SW 1271 (cell line): Measurements from ENCODE around the gene LMF1.
A peak's percentile ranks its signal among the peaks of the same experiment; 100 is the strongest.

ENCODE experiments used
- DNase-seq, 2 experiments: peaks; one replicate each; lab custom pipeline; 2025; lab: John Stamatoyannopoulos, UW

The LMF1 gene

GRCh38 chr16:970766-971581 is at the start of gene LMF1:
TSS of gene LMF1 (minus strand) at chr16:970984. CDS start at chr16:970980, 4 bp downstream.
- DNase-seq = peak; percentile 22 to 57

- DNase-seq = no peak
Measured at GRCh38 chr16:1020091-1020399, 49.3 kb upstream of the LMF1 start.

GRCh38 chr16:1019231-1020090 is 48.7 kb upstream of the LMF1 start:
- no peak for DNase-seq

GRCh38 chr16:1018447-1019198 is 47.8 kb upstream of the LMF1 start:
- no peak for DNase-seq

- no peak for DNase-seq
Measured at GRCh38 chr16:1014771-1015495, 44.1 kb upstream of the LMF1 start.

- DNase-seq = no peak
Measured at GRCh38 chr16:1014221-1014620, 43.4 kb upstream of the LMF1 start.

GRCh38 chr16:1013593-1013900 is 42.8 kb upstream of the LMF1 start:
- no peak for DNase-seq

GRCh38 chr16:1012722-1013592 is 42.2 kb upstream of the LMF1 start:
- no peak for DNase-seq

GRCh38 chr16:1012135-1012534 is 41.4 kb upstream of the LMF1 start:
- no peak for DNase-seq

GRCh38 chr16:1011316-1012082 is 40.7 kb upstream of the LMF1 start:
- DNase-seq = no peak

GRCh38 chr16:1010815-1011214 is 40.0 kb upstream of the LMF1 start:
- no peak for DNase-seq

- DNase-seq = no peak
Measured at GRCh38 chr16:1010251-1010650, 39.5 kb upstream of the LMF1 start.

- no peak for DNase-seq
Measured at GRCh38 chr16:1009358-1010150, 38.8 kb upstream of the LMF1 start.

GRCh38 chr16:1008085-1008484 is 37.3 kb upstream of the LMF1 start:
- DNase-seq = no peak

- DNase-seq = no peak
Measured at GRCh38 chr16:1007284-1007850, 36.6 kb upstream of the LMF1 start.

- DNase-seq = no peak
Measured at GRCh38 chr16:1006781-1007180, 36.0 kb upstream of the LMF1 start.

GRCh38 chr16:1005286-1005685 is 34.5 kb upstream of the LMF1 start:
- DNase-seq = no peak

GRCh38 chr16:1003391-1004347 is 32.9 kb upstream of the LMF1 start:
- DNase-seq = no peak
